ENCODE results near the gene LSAMP. TPM values are rescaled to one million over a fixed set of nuclear protein-coding genes. Genes with fewer than 3 reads are reported as not detected.

LSAMP gene
- total RNA-seq, 6 experiments from 2014 or later: under 0.01 to 0.22 (median 0.12) TPM; not detected in 1

DNA sequence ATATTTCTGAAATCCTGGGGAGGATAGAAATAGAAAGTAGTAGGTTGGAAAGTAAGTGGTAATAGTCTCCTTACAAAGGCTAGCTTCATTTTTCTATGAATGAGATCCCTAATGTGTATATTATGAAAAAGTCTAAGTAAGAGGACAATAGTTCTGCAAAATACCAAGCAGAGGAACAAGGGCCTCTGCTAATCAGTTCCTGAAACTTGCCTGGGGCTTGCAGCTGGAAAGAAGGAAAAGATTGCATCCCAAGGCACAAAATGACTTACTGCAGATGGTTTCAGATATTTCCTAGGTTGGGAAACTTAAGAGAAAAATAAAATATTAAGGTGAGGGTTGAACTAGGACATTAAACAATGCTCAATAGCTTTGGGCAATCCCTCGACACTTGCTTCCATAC, 528.4 kb downstream of the LSAMP start:
- intact Hi-C loops (cut with DNase I): no loop called here
- H3K4me3 ChIP-seq: no peak overlapping the region
- TF ChIP-seq POLR2A (IDR thresholded peaks at IDR 0.05): no peak
- TF ChIP-seq, protein P1, sequence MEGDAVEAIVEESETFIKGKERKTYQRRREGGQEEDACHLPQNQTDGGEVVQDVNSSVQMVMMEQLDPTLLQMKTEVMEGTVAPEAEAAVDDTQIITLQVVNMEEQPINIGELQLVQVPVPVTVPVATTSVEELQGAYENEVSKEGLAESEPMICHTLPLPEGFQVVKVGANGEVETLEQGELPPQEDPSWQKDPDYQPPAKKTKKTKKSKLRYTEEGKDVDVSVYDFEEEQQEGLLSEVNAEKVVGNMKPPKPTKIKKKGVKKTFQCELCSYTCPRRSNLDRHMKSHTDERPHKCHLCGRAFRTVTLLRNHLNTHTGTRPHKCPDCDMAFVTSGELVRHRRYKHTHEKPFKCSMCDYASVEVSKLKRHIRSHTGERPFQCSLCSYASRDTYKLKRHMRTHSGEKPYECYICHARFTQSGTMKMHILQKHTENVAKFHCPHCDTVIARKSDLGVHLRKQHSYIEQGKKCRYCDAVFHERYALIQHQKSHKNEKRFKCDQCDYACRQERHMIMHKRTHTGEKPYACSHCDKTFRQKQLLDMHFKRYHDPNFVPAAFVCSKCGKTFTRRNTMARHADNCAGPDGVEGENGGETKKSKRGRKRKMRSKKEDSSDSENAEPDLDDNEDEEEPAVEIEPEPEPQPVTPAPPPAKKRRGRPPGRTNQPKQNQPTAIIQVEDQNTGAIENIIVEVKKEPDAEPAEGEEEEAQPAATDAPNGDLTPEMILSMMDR (IDR thresholded peaks at IDR 0.05): no peak
- ATAC-seq (no peak), DNase-seq (no peak)
- H3K27me3 ChIP-seq: no peaks in the 10 kb centered on the region
- no peaks in the 10 kb centered on the region for H3K4me1 ChIP-seq
- H3K36me3 ChIP-seq: no peaks in the 10 kb centered on the region
- H3K27ac ChIP-seq: no peak overlapping the region
- 63% methylated on average over 1 of the region's 1 CpG for WGBS (ENCODE audit: insufficient coverage, low coverage, low lambda C conversion rate, missing lambda C conversion rate)
- H3K9me3 ChIP-seq: no peaks in the 10 kb centered on the region

DNA sequence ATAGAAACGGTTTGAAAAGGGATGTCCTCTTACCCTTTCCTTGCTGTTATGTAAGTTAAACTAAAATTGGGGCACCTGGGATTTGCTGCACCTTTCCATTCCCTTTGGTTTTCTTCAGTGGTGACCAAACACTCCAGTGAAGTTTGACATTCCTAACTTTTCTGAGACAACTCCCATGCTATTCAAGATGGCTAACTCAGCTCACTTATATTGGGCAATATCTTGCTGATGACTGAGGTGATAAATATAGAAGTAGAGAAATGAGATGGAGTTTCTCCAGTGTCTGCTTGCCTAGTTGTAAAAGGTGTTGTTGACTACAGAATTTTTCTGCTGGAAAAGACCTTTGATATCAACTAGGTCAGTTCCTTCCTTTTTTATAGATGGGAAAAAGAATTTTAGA, 530.2 kb downstream of the LSAMP start:
- intact Hi-C loops (cut with DNase I): no loop called here
- 40% methylated on average over 1 of the region's 1 CpG for WGBS (ENCODE audit: insufficient coverage, low coverage, low lambda C conversion rate, missing lambda C conversion rate)
- Histone ChIP-seq H3K4me3 (no peak overlapping the region), H3K36me3 (no peaks in the 10 kb centered on the region), H3K27ac (no peak overlapping the region), H3K4me1 (no peaks in the 10 kb centered on the region), H3K9me3 (no peaks in the 10 kb centered on the region), H3K27me3 (no peaks in the 10 kb centered on the region)
- no peak for DNase-seq
- TF ChIP-seq, protein P1 (IDR thresholded peaks at IDR 0.05): no peak
- no peak for ATAC-seq

DNA sequence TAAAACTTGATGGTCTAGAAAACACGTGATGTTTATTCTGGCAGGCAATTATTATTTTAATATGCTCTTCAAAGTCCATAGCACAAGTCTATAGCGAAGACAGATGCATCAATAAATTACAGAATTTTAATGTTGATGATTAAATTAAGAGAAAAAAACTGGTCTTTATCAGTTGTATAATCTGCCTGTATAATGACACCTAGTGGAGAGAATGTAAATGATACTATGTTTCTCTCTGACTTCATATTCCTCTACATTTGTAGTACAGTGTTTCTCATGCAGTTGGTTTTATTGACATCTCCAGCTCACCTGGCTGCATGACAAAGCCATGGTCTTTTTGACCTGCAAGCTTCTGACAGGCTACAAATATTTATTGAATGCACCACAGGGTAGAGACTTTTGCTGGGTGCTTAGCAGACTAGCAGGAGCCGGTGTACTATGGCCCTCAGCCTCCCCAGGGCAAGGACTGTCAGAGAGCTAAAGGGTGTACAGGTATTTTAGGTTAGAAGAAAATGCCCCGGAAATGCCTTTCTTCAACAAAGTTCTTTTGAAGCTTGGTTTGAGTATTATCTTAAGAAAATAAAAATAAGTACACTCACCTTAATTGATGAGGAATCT, 532.1 kb downstream of the LSAMP start:
- Histone ChIP-seq H3K36me3 (no peaks in the 10 kb centered on the region), H3K27me3 (no peaks in the 10 kb centered on the region), H3K4me1 (no peaks in the 10 kb centered on the region), H3K9me3 (no peaks in the 10 kb centered on the region), H3K27ac (no peak overlapping the region), H3K4me3 (no peak overlapping the region)
- 31% methylated on average over 3 of the region's 4 CpGs for WGBS (ENCODE audit: insufficient coverage, low coverage, low lambda C conversion rate, missing lambda C conversion rate)
- no peak for DNase-seq
- no peak for ATAC-seq
- intact Hi-C loops (cut with DNase I): no loop called here
- TF ChIP-seq, protein P1 (IDR thresholded peaks at IDR 0.05): peak in 3 of 4 donors; percentile 20 to 30 (median 22)
- TF ChIP-seq POLR2A (IDR thresholded peaks at IDR 0.05): no peak

DNA sequence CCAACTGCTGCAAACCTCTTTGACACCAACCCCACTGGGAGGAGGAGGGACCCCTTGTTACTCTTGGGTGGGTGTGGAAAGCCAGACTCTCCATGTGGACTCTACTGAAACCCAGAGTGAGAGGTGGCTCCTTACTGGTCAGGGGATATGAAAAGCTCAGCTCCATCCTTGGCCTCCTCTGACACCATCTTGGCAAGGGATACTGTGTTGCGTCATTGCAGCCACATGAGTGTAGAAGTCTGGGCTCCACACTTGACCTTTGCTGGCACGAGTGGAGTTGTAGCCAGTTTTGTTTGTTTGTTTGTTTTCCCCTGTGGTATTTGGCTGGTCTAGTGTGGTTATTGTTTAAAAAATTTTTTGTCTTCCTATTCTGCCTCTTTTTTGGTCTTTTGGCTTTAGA, 532.9 kb downstream of the LSAMP start:
- DNase-seq (peak in 1 of 3 donors; percentile 45), ATAC-seq (peak in 1 of 4 donors; percentile 56)
- H3K4me3 ChIP-seq: no peak overlapping the region
- no peaks in the 10 kb centered on the region for H3K27me3 ChIP-seq
- no peak overlapping the region for H3K27ac ChIP-seq
- intact Hi-C loops (cut with DNase I): no loop called here
- WGBS (ENCODE audit: insufficient coverage, low coverage, low lambda C conversion rate, missing lambda C conversion rate): 18% methylated on average over 2 of the region's 2 CpGs
- H3K9me3 ChIP-seq: no peaks in the 10 kb centered on the region
- no peaks in the 10 kb centered on the region for H3K4me1 ChIP-seq
- no peak for TF ChIP-seq POLR2A (IDR thresholded peaks at IDR 0.05)
- TF ChIP-seq, protein P1 (IDR thresholded peaks at IDR 0.05): no peak
- no peaks in the 10 kb centered on the region for H3K36me3 ChIP-seq
